Peyer's patch (tissue), 4 donors: ENCODE results near the gene PEF1.
A peak's percentile ranks its signal among the peaks of the same experiment; 100 is the strongest.

Source experiments
- CTCF ChIP-seq, 6 experiments: fragments of 450-650 bp in 4 of 6; fragments of 200-600 bp in 2 of 6; sonication (generic) in 1 of 6; IDR thresholded peaks; one replicate each; pipeline ENCODE4 v1.5.1; 2017 to 2019; ENCODE audit warnings: antibody characterized with exemption in 6 of 6, mild to moderate bottlenecking in 3 of 6, moderate library complexity in 1 of 6
- POLR2A ChIP-seq, 2 donors: fragments of 450-650 bp; IDR thresholded peaks; one replicate each; pipeline ENCODE4 v1.5.1; 2017; ENCODE audit warnings: antibody characterized with exemption in 2 of 2, mild to moderate bottlenecking in 2 of 2, moderate library complexity in 2 of 2

GRCh38 chr1:31633117-31633516 is 11.6 kb downstream of the PEF1 start:
- TF ChIP-seq CTCF (IDR thresholded peaks at IDR 0.05) = peak in 4 of 6 experiments; percentile 24 to 41 (median 30)
- no peak for TF ChIP-seq POLR2A (IDR thresholded peaks at IDR 0.05)
